ENCODE results near the gene HTRA3.

The HTRA3 gene

DNA sequence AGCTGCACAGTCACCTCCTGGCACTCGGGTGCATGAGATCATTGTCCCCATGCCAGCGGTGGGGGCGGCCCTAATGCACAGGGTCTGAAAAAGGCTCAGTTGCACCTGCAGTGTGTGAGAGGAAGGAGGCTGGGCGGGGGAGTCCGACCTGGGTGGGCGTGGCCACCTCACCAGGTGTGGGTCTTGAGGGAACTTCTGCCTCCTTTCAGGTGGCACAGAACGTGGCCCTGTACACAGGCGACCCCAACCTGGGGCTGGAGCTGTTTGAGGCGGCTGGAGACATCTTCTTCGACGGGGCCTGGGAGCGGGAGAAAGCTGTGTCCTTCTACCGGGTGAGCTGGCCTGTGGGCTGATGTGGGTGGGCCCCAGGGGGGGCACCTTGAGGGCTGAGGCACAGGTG, 34.3 kb upstream of the HTRA3 start:
- no peak for DNase-seq

DNA sequence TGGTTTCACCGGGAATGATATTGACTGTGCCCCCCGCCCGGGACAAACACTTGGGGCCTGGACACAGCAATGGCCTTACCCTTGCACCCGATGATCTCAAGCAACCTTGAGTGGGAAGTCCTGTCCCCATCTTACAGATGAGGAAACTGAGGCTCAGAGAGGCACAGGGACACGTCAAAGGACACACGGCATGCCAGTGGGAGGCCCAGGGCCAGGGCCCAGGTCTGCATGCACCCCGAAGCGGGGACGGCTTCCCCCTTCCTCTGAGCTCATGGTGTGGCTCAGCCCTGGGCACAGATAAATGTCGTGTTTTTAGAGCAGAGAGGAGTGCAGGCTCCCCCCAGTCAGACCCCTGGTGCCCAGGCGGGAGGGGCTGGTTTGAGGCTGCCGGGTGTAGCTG, 33.9 kb upstream of the HTRA3 start:
- no peak for DNase-seq

DNA sequence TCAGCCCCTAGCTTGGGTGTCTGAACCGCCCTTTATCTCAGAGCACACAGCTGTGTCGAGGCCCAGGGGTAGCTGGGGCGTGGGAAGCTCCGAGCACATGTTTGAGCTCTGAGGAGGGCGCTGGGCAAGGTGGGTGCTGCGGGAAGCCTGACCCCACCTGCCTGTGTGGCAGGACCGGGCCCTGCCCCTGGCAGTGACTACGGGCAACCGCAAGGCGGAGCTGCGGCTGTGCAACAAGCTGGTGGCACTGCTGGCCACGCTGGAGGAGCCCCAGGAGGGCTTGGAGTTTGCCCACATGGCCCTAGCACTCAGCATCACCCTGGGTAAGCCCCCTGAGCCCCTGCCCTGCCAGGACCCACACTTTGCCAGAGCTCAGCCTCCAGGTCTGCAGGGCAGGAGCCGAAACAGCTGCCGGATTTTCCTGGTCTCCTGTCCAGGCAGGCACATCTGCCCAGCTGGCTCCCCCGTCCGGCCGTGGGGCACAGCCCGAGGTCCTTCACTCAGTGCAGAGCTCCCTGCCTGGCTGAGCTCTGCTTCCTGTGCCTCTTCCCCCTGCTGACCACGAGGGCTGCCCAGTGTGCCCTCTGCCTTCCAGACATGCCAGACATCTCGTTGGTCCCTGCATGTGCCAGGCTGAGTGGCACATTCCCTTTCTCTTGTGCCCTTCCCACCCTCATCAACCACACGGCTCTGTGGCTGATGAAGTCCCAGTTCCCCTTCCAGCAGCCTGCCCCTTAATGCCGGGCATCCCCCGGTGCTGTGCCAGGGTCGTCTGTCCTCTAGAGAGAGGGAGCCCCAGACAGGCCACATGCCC, 33.2 kb upstream of the HTRA3 start:
- no peak for DNase-seq

DNA sequence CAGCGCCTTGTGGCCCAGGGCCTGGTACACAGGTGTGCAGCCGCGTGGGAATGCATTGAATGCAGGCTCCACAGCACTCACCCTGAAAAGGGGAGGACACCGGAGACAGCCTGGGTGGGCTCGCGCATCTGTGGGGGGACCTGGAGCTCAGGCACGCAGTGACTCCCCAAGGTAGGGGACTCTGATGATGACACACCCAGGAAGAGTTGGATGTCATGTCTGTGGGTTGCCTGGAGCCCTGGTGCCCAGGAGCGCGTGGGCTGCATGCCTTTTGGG, 32.7 kb upstream of the HTRA3 start:
- no peak for DNase-seq

DNA sequence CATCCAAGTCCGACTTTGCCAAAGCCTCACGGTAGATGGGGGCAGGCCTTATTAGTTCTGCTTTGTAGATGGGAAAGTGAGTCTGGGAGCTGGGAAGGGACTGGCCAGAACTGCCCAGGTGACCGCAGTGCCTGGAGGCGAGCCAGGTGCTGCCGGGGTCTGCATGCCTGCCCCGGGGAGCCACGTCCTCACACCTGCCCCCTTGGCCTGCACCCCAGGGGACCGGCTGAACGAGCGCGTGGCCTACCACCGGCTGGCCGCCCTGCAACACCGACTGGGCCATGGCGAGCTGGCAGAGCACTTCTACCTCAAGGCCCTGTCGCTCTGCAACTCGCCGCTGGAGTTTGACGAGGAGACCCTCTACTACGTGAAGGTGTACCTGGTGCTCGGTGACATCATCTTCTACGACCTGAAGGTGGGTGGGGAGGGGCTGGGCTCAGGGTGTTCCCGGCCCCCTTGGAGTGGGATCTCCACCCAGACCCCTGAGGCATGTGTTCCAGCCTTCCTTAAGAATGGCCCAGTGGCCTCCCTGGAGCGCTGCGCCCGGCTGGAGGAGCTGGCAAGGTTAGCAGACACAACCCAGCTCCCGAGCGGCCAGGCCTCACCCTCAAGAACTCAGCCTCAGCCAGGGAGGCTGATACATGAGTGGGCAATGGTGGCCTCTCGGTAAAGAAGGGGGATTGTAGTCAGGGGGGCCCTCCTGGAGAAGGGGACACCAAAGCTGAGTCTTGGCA, 32.1 kb upstream of the HTRA3 start:
- DNase-seq, result no peak

DNA sequence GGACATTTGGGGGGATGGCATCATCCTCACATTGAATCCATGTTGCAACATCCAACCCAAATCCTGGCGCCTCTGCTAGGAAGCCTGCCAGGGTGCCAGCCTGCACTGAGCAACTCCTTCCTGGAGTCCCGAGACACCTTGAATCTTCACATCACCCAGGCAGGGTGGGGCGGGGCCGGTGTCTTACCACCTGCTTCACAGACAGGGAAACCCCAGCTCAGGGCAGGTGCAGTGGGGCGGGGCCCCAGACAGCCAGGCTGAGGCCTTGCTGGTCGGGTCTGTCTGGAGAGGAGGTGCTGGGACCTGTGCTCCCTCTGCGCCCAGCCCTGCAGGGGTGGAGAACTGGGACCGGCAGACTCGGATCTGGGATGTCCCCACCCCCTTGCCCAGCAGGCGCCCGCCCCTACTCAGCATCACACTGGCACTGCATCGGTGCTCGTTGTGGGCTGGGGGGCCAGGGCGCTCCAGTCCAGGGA, 31.5 kb upstream of the HTRA3 start:
- peak; percentile 41 for DNase-seq

DNA sequence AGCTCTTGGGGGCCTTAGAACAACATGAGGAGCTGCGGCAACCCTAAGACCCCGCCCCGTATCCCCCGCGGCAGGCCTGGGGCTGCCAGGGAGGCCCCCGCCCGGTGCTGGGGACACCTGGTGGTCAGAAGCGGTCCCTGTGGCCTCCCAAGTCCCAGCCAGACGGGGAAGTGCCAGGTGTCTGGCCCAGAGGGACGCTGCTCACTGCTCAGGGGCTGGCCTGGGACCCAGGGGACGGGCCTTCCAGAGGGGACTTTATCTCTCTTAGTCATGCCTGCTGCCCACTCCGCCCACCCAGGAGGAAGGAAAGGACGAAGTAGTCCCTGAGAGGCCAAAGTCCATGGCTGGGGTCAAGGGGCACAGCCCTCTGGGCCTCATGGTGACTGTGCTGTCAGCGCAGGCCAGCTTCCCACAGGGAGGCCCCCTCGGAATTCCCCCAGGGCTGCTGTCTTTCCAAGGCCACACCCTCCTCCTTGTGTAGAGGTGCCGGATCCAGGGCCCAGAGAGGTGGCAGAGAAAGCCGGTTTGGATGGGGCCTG, 31.0 kb upstream of the HTRA3 start:
- no peak for DNase-seq

DNA sequence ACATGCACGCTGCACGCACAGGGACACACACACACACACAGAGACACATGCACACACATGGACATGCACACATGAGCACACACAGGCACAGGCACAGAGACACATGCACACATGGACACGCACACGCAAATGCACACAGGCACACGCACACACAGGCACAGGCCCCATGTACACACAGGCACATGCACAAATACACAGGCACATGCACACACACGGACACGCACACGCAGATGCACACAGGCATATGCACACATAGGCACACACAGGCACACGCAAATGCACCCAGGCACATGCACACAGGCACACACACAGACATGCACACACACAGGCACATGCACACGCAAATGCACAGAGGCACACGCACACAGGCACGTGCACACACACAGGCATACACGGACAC, 30.3 kb upstream of the HTRA3 start:
- DNase-seq, result no peak

DNA sequence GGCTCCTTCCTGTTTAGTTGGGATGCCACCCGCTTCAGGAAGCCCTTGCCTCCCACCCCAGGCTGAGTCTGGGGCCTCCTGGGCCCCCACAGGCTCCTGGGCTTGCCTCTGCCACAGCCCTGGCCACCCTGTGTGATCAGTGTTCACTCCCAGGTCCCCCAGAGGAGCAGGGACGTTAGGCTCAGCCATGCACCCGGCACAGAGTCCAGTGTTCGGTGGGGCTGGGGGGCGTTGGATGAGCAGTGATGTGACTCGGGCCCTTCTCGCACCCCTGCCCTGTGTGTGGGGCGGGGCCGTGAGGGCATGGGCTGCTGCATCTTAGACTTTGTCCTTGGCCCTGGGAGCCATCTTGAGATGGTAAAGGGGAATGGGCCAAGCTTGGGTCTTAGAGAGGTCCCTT, 29.9 kb upstream of the HTRA3 start:
- DNase-seq, result no peak

DNA sequence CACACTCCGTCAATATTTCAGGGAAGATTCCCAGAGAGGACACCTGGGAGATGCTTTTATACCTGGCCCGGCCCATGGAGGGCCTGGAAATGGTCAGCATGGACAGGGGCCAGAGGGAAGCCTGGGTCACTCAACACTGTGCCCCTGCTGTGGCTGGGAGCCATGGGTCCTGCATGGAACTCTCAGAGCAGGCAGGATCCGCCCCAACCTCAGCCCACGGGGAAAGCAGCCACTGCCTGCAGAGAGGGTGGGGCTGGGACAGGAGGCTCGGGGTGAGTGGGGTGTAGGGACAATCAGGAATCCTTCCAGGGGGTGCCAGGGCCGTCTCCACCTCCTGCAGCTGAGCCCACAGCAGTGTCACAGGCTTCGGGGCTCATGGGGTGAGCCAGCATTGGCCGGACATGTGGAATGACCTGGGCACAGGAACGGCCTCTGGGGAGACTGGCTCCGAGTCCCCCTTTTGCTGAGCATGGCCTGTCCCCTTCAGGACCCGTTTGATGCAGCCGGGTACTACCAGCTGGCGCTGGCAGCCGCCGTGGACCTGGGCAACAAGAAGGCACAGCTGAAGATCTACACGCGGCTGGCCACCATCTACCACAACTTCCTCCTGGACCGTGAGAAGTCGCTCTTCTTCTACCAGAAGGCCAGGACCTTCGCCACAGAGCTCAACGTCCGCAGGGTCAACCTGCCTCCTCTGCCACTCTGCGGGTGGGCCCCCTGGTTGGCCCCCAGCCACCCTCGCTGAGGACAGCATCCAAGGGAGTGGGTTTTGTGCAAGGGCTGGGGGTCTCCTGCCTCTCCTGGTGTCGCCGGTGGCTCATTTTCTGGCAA, 29.1 kb upstream of the HTRA3 start:
- no peak for DNase-seq

DNA sequence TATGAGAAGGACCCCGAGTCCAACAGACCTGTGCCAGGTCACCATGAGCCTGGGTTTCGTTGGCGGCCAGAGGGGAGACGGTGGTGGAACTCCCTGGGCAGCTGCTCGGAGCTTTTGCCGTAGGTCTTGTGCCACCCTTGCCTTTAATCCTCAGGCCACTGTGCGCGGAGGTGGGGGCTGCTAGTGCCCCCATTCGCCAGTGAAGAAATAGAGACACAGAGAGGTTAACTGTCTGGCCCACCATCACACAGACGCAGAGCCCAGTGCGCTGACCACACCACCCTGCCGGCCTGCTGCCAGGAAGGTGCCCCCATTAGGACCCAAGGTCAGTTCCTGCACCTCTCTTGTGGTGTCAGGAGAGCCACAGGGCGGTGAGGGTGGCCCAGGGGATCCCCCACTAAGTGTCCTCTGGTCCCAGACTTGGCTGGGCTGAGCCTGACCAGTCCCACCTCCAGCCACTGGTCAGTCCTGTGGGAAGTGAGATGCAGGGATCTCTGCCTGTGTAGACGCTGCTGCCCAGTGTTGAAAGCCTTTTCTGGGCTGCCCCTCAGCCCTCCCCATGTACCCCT, 28.3 kb upstream of the HTRA3 start:
- DNase-seq, result no peak

DNA sequence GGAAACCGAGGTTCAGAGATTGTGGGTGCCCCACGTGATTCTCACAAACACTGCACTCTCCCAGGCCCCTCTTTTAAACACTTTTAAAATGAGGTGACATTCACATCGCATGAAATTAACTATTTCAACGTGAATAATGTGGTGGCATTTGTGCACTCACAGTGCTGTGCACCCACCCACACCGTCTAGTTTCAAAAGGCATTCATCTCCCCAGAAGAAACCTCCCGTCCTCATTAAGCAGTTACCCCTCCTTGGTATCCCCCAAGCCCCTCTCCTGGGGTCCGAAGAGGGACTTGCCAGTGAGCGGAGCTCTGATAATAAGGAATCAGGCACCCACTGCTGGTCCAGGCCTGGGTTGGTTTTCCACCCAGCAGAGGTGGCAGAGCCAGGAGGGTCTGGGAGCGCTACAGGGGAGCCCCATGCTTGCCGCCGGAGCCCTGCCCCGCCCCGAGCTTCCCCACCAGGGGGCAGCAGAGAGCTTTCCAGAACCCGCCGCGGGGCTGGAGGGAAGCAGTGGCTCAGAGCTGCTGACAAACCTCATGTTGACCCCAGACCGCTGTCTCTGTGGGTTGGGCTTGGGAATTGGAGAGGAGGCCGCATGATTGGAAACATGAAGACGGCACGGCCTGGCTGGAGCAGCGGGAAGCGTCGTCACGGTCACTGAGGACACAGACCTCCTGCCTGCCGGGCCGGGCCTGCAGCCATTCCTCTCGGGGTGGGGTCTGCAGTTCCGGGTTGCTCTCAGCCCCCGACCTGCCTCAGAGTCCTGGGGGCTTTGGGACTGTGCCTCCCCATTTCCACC, 27.5 kb upstream of the HTRA3 start:
- peak; percentile 70 for DNase-seq

DNA sequence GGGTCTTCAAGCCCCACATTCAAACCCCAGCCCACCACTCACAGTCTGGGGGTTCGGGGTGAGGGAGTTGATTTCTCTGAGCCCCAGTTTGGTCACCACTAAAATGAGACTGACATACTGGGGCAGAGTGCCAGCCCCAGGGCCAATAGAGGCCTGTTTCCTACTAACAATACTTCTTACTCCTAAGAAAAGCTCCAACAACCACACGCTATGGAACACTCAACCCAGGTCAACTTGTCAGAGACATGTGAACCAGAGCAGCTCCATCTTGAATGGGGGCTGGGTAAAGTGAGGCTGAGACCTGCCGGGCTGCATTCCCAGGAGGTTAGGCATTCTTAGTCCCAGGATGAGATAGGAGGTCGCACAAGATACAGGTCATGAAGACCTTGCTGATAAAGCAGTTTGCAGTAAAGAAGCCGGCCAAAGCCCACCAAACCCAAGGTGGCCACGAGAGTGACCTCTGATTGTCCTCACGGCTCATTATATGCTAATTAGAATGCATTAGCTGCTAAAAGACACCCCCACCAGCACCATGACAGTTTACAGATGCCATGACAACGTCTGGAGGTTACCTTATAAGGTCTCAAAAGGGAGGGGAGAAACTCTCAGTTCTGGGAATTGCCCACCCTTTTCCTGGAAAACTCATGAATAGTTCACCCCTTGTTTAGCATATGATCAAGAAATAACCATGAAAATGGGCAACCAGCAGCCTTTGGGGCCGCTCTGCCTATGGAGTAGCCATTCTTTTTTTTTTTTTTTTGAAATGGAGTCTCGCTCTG, 26.6 kb upstream of the HTRA3 start:
- no peak for DNase-seq

DNA sequence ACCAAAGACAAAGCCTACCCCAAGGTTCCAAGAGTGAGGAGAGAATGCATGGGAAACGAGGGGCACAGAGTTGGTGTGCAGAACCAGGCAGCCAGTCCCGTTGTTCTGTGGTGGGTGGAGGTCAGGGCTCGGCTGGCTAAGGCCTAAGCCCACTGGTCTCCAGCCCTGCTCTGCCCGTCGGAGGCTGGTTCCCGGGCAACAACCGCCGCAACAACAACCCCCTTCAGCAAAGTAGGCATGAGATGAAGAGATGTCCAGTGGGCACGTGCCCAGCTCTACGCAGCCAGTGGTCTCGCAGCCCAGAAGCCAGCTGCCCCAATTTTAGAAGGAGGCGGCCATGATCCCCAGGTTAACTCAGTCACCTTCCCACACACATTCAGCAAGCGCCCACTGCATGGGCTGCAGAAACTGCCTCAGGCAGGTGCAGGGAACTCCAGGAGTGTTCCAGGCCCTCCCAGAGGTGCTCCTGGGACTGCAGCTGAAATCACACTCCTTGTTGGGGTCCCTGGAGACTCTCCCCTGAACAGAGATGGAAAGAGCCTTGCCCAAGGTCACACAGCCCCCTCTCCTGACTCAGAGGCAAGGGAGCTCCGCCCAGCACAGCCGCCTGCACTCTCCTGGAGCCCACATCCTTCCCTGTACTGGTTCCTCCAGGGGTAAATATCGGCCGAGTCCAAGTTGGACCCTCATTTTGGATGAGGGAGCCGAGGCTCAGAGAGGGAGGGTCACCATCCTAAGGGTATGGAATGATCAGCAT, 25.4 kb upstream of the HTRA3 start:
- DNase-seq, result no peak

DNA sequence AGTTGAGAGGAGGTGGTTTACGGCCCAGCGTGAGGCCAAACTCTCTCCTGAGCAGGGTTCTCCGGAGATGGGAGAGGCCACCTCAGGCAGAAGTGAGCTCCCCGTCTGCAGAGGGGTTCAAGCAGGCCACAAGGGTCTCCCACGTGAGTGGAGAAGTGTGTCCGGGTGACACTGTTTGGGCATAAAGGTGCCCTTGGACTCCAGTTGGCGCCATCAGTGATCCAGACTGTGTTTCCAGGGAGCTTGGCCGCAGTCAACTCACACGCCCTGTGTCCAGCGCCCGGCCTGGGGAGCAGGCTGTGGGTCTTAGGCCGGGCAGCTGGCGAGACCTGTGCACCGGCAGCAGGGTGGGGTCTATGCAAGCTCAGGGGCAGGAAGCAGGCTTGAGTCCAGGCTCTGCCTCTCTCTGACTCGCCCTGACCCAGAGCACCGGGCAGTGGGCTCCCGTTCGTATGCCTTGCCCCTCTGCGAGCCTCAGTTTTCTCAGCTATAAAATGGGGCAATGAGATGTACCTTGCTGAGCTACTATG, 24.6 kb upstream of the HTRA3 start:
- no peak for DNase-seq

DNA sequence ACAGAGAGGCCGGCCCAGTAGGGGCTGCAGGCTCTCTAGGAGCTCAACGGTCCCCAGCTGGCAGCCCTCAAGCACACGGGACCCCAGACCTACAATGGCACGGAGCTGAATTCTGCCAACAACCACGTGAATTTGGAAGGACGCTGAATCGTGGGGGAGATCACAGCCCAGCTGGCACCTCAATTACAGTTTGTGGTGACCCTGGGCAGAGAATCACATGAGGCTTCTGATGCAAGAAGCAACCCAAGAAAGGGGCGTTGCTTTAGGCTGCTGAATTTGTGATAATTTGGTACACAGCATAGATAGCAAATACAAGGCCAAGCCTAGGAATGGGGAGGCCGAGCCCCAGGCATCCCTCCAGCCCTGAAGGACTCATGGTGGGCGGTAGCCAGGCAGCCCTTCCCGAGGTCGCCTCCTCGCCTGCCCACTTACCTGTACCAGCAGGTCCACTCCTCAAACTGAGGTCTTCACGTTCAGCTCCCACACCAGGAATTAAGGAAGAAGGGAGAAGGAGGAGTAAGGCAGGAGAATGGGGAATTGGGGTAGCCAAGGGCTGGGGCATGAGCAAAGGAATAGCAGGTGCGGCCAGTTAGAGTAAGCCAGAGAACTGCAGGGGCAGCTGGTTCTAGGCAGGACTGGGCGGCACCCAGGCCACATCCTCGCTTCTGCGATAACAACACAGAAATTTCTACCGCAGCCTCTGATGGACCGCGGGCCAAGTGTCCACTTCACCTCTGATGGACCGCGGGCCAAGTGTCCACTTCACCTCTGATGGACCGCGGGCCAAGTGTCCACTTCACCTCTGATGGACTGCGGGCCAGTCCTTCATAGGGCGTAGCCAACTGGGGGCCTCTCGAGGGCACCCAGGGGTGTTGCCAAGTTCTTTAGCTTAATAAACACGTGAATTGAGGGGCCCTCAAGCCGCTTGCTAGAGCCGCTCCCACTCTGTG, 23.4 kb upstream of the HTRA3 start:
- no peak for DNase-seq

DNA sequence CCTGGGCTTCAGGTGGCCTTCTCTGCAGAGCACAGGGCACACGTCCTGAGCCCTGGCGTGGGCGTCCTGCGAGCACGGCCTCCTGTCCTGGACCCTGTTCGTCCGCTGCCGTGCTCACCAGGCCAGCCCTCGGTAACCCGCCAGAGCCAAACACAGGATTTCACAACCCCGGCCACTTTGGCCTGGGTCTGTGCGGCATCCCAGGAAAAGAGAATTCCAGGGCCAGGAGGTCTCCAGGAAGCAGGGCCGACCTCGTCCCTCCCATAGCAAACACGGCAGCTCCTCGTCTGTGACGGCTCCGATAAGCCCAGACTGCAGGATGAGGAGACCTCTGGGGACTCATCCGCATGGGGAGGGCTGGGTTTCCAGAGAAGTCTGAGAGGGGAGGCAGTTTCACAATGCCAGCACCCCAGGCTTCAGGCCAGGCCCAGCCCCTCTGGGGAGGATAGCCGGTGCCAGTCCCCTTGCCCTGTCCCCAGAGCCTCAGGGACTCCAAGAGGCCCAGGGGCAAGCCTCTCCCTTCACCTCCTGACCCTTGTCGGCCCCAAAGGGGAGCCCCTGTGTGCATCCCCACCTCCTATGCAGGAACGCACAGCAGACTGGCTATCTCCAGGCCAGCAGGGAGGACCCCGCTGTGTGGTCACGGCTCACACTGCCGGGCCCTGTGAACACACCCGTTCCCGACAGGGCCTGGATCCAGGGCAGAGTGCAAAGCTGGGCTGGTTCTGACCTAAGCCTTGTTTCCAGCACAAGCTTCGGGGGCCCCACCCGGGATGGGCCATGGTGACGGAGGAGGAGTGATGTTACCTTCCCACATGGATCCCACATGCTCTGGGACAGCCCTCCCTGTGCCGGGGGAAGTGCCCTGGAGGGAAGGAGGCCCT, 22.3 kb upstream of the HTRA3 start:
- DNase-seq, result no peak

DNA sequence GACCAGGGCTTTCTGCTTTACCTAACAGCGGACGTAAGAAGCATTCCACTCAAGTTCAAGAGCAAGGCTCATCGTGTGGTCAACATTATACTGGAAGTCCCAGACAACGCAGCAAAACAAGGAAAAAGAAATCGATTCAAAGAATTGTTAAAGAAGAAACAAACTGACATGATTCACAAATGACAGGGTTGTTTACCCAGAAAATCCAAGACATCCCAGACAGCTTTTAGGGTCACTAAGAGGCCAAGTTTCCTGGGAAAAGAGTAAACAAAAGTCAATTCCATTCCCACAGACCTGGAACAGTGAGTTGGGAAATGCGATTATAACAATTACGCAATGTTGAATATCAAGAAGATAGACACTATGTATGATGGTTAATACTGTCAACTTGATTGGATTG, 21.5 kb upstream of the HTRA3 start:
- no peak for DNase-seq
